Calu3 (cell line): ENCODE measurements around the gene TRIM7. TPM values are rescaled to one million over a fixed set of nuclear protein-coding genes. Genes with fewer than 3 reads are reported as not detected.
"Not testable (repeated sequence)": the region's sequence is repeated elsewhere in the genome, so short reads cannot be mapped to it uniquely, and the experiment has no call there.

Source experiments
- BruUV-seq: library from RNA; stranded (reverse); fragments of 400-500 nt; replicated peaks from 2 replicates; lab custom pipeline; 2021; lab: Mats Ljungman, UMichigan
- CTCF ChIA-PET: fragments of 300-600 bp; sonication (Branson Sonifier 250); formaldehyde crosslinking; loops from one replicate; lab custom pipeline; 2022; ENCODE audit warnings: antibody characterized with exemption; lab: Charles Lee
- DNase-seq: peaks from one replicate; pipeline ENCODE4 v3.0.0; 2022
- H3K27ac Mint-ChIP-seq: one replicate; pipeline ENCODE4 v1.8.0; 2022; ENCODE audit warnings: mixed read lengths; ENCODE audit not compliant: unreplicated experiment
- H3K27me3 Mint-ChIP-seq: one replicate; pipeline ENCODE4 v1.8.0; 2022; ENCODE audit warnings: mixed read lengths; ENCODE audit not compliant: unreplicated experiment
- H3K36me3 Mint-ChIP-seq: one replicate; pipeline ENCODE4 v1.8.0; 2022; ENCODE audit warnings: mild to moderate bottlenecking, moderate library complexity, mixed read lengths; ENCODE audit not compliant: insufficient read depth, unreplicated experiment
- H3K4me1 Mint-ChIP-seq: one replicate; pipeline ENCODE4 v1.8.0; 2022; ENCODE audit warnings: mild to moderate bottlenecking, low read depth, mixed read lengths; ENCODE audit not compliant: unreplicated experiment
- H3K4me3 Mint-ChIP-seq: one replicate; pipeline ENCODE4 v1.8.0; 2022; ENCODE audit warnings: mild to moderate bottlenecking, low read depth, moderate library complexity, mixed read lengths; ENCODE audit not compliant: unreplicated experiment
- H3K9me3 Mint-ChIP-seq: one replicate; pipeline ENCODE4 v1.8.0; 2022; ENCODE audit warnings: low read depth, mixed read lengths; ENCODE audit not compliant: unreplicated experiment
- CTCF ChIP-seq: fragments of 200-600 bp; IDR thresholded peaks from one replicate; pipeline ENCODE4 v1.8.0; 2022; ENCODE audit warnings: antibody characterized with exemption; ENCODE audit not compliant: unreplicated experiment
- intact Hi-C: fragments of 100-400 bp; cut with micrococcal nuclease; formaldehyde crosslinking; loops from one replicate; pipeline ENCODE4 v1.10.0; 2022; ENCODE audit not compliant: unreplicated experiment
- microRNA-seq: library from miRNA; unstranded; fragments of <30 nt; microRNA quantifications from one replicate; pipeline ENCODE4 v1.2.0, GENCODE V29; 2022
- total RNA-seq: library from RNA; stranded (reverse); gene quantifications from 2 replicates; pipeline ENCODE4 v1.2.3, GENCODE V29; 2022

Gene TRIM7
- total RNA-seq, 1 experiment from 2014 or later: 2.4 TPM

GRCh38 chr5:181149355-181149754 is 55.6 kb downstream of the TRIM7 start:
- H3K9me3 Mint-ChIP-seq: peaks cover 3% of the 10 kb centered on the region
- peaks cover 9% of the 10 kb centered on the region for H3K4me1 Mint-ChIP-seq
- H3K27me3 Mint-ChIP-seq: peaks cover 56% of the 10 kb centered on the region
- DNase-seq: no peak
- intact Hi-C loops: no loop called here
- CTCF ChIA-PET: no interaction called here
- no peak for TF ChIP-seq CTCF
- H3K4me3 Mint-ChIP-seq: no peak overlapping the region
- BruUV-seq: no TSS peak
- no peak overlapping the region for H3K27ac Mint-ChIP-seq
- no peaks in the 10 kb centered on the region for H3K36me3 Mint-ChIP-seq

GRCh38 chr5:181146927-181147636 is 57.9 kb downstream of the TRIM7 start, which contains the start of gene OR2V2:
TSS of gene OR2V2 (plus strand) at chr5:181147586. CDS start at chr5:181154943, 7,357 bp downstream.
- CTCF ChIA-PET, intact Hi-C loops, H3K27ac Mint-ChIP-seq, BruUV-seq, H3K4me1 Mint-ChIP-seq, H3K4me3 Mint-ChIP-seq, DNase-seq, H3K36me3 Mint-ChIP-seq, H3K9me3 Mint-ChIP-seq: not testable (repeated sequence)
- peaks cover 77% of the 10 kb centered on the region for H3K27me3 Mint-ChIP-seq

- intact Hi-C loops: no loop called here
- BruUV-seq: no TSS peak
- Mint-ChIP-seq H3K4me3 (no peak overlapping the region), H3K27ac (no peak overlapping the region), H3K27me3 (peaks cover 79% of the 10 kb centered on the region), H3K4me1 (no peaks in the 10 kb centered on the region), H3K9me3 (peaks cover 2% of the 10 kb centered on the region), H3K36me3 (no peaks in the 10 kb centered on the region)
- CTCF ChIA-PET: no interaction called here
- TF ChIP-seq CTCF: no peak
- DNase-seq: no peak
Measured at GRCh38 chr5:181145133-181145532, 59.9 kb downstream of the TRIM7 start.

Small RNA genes lying within 50 kb of the gene (microRNA-seq; reads per million reads assigned to microRNA genes)
- gene MIR4638: not detected

Other genes with a start within 250 kb of the TRIM7 start
- gene BTNL3, start 216.3 kb downstream of the TRIM7 start, total RNA-seq: not detected in 2 replicates
- gene BTNL9, start 164.9 kb downstream of the TRIM7 start, total RNA-seq: 5.0 and 5.8 TPM in 2 replicates
- gene OR2V1, start 74.0 kb downstream of the TRIM7 start, total RNA-seq: not detected in 2 replicates
- not detected in 2 replicates for gene OR2V2, start 57.6 kb downstream of the TRIM7 start, total RNA-seq
- gene TRIM41, start 18.1 kb upstream of the TRIM7 start, total RNA-seq: 33.5 and 34.2 TPM in 2 replicates
- 1,679 and 1,946 TPM in 2 replicates for gene RACK1, start 38.7 kb upstream of the TRIM7 start, total RNA-seq
- gene TRIM52, start 55.9 kb upstream of the TRIM7 start, total RNA-seq: 14.8 and 14.9 TPM in 2 replicates
- not detected in 2 replicates for gene OR4F3, start 162.1 kb upstream of the TRIM7 start, total RNA-seq